ENCODE data around the gene TMED8.

TMED8 gene

DNA sequence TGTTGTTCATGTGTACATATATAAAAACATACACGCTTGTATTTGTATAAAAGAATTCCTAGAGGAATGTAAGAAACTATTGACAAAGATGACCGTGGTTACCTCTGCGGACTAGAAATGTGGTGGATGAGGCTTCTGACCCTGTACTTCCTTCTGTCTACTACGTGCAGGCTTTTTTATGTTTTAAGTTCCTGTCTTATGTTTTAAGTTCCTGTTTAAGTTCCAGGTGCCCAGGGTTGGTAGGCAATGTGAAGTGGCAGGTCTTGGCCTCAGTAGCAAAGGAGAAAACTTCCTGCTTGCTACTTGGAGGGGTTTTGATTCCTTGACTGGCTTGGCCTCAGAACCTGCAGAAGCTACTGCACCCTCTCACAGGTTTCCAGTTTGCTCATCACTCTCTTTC lies 67.8 kb downstream of the TMED8 start:
- no peak overlapping the region for H4K8ac ChIP-seq (ENCODE audit: low read depth, low read length)
- no CpG with 5 or more reads among the region's 4 CpGs for WGBS (ENCODE audit: extremely low coverage, insufficient coverage, insufficient read length)
- H3K27ac ChIP-seq (ENCODE audit: low read depth, low read length), result no peak overlapping the region

GRCh38 chr14:77306851-77307496 lies 69.9 kb downstream of the TMED8 start:
- peaks cover 2 to 6% of the 10 kb centered on the region in 2 experiments for H3K36me3 ChIP-seq (ENCODE audit: control insufficient read depth in 1 of 2, insufficient read depth in 2 of 2, low read length in 2 of 2)
- peak overlapping the region; percentile 90 for H4K91ac ChIP-seq (ENCODE audit: low read depth, low read length)
- no peak overlapping the region for H2AFZ ChIP-seq (ENCODE audit: insufficient read depth, low read length, poor library complexity)
- H3K79me2 ChIP-seq (ENCODE audit: control insufficient read depth, insufficient read depth, low read length, poor library complexity), result peaks cover 6% of the 10 kb centered on the region
- H3K18ac ChIP-seq (ENCODE audit: low read length), result peak overlapping the region; percentile 68
- peak overlapping the region; percentile 79 for H2BK120ac ChIP-seq (ENCODE audit: insufficient read depth, low read length, poor library complexity)
- H3K14ac ChIP-seq (ENCODE audit: low read length), result peak overlapping the region; percentile 82
- peak; percentile 21 to 81 for DNase-seq
- H3K79me1 ChIP-seq (ENCODE audit: low read length), result peaks cover 29% of the 10 kb centered on the region
- no CpG with 5 or more reads among the region's 3 CpGs for WGBS (ENCODE audit: extremely low coverage, insufficient coverage, insufficient read length)
- no peaks in the 10 kb centered on the region for H3K27me3 ChIP-seq (ENCODE audit: insufficient read depth, low read length)
- no peaks in the 10 kb centered on the region for H3K9me3 ChIP-seq (ENCODE audit: insufficient read depth, low read depth, low read length)
- peak overlapping the region; percentile 71 for H4K8ac ChIP-seq (ENCODE audit: low read depth, low read length)
- peak overlapping the region; percentile 88 for H2AK5ac ChIP-seq (ENCODE audit: low read length)
- H3K4ac ChIP-seq (ENCODE audit: low read depth, low read length), result peak overlapping the region; percentile 58
- H4K12ac ChIP-seq (ENCODE audit: low read depth, low read length), result no peak overlapping the region
- peak overlapping the region; percentile 88 for H2BK12ac ChIP-seq (ENCODE audit: low read length)
- H3K4me1 ChIP-seq (ENCODE audit: control insufficient read depth in 1 of 2, insufficient read depth in 2 of 2, low read length in 2 of 2), result peaks cover 32 to 34% of the 10 kb centered on the region in 2 experiments
- H3K4me3 ChIP-seq (ENCODE audit: low read depth, low read length), result no peak overlapping the region
- no peak overlapping the region for H3K23ac ChIP-seq (ENCODE audit: low read length)
- peak overlapping the region; percentile 40 for H3K4me2 ChIP-seq (ENCODE audit: low read length)
- peak overlapping the region; percentile 97 for H3K27ac ChIP-seq (ENCODE audit: low read depth, low read length)
- H2BK5ac ChIP-seq (ENCODE audit: low read depth, low read length, poor library complexity), result peak overlapping the region; percentile 97
- no peak overlapping the region for H3K9ac ChIP-seq (ENCODE audit: low read length)

More for the DNA sequence above, 67.8 kb downstream of the TMED8 start:
- no peak overlapping the region for H3K9ac ChIP-seq (ENCODE audit: low read length)
- peak overlapping the region; percentile 36 for H2BK12ac ChIP-seq (ENCODE audit: low read length)
- H3K79me1 ChIP-seq (ENCODE audit: low read length), result peaks cover 28% of the 10 kb centered on the region
- no peak overlapping the region for H4K12ac ChIP-seq (ENCODE audit: low read depth, low read length)
- no peak overlapping the region for H3K4me3 ChIP-seq (ENCODE audit: low read depth, low read length)
- peaks cover 2 to 6% of the 10 kb centered on the region in 2 experiments for H3K36me3 ChIP-seq (ENCODE audit: control insufficient read depth in 1 of 2, insufficient read depth in 2 of 2, low read length in 2 of 2)
- H2AK5ac ChIP-seq (ENCODE audit: low read length), result peak overlapping the region; percentile 73
- no peak overlapping the region for H2BK5ac ChIP-seq (ENCODE audit: low read depth, low read length, poor library complexity)
- no peak overlapping the region for H2BK120ac ChIP-seq (ENCODE audit: insufficient read depth, low read length, poor library complexity)
- H3K4me1 ChIP-seq (ENCODE audit: control insufficient read depth in 1 of 2, insufficient read depth in 2 of 2, low read length in 2 of 2), result peaks cover 26 to 32% of the 10 kb centered on the region in 2 experiments
- peak overlapping the region; percentile 57 for H3K18ac ChIP-seq (ENCODE audit: low read length)
- H4K91ac ChIP-seq (ENCODE audit: low read depth, low read length), result no peak overlapping the region
- no peak overlapping the region for H3K23ac ChIP-seq (ENCODE audit: low read length)
- H3K9me3 ChIP-seq (ENCODE audit: insufficient read depth, low read depth, low read length), result no peaks in the 10 kb centered on the region
- peaks cover 4% of the 10 kb centered on the region for H3K79me2 ChIP-seq (ENCODE audit: control insufficient read depth, insufficient read depth, low read length, poor library complexity)
- H3K4ac ChIP-seq (ENCODE audit: low read depth, low read length), result no peak overlapping the region
- DNase-seq, result no peak
- peak overlapping the region; percentile 68 for H3K14ac ChIP-seq (ENCODE audit: low read length)
- no peak overlapping the region for H3K4me2 ChIP-seq (ENCODE audit: low read length)
- no peak overlapping the region for H2AFZ ChIP-seq (ENCODE audit: insufficient read depth, low read length, poor library complexity)
- no peaks in the 10 kb centered on the region for H3K27me3 ChIP-seq (ENCODE audit: insufficient read depth, low read length)

DNA sequence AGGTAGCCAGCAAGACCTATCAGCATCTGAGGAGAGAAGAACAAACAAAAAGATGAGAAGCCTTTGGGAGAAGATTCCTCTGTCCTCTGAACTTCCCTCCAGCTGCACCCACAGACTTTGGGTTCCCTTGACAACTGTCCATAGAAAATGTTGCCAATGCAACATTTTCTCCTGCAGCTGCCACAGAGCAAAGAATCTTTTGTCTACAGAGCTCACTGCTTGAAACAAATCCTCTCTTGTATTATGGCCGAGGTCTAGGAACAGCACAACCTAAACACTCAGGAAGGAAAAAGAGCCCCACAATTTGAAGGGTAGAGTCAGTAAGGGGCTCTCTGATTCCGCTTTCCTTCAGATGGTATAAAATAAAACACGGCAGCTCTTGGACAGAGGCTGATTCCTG lies 70.5 kb downstream of the TMED8 start:
- peak overlapping the region; percentile 88 for H4K91ac ChIP-seq (ENCODE audit: low read depth, low read length)
- H4K12ac ChIP-seq (ENCODE audit: low read depth, low read length), result no peak overlapping the region
- H3K23ac ChIP-seq (ENCODE audit: low read length), result no peak overlapping the region
- H3K14ac ChIP-seq (ENCODE audit: low read length), result peak overlapping the region; percentile 94
- H3K79me2 ChIP-seq (ENCODE audit: control insufficient read depth, insufficient read depth, low read length, poor library complexity), result peaks cover 6% of the 10 kb centered on the region
- peak overlapping the region; percentile 11 for H4K8ac ChIP-seq (ENCODE audit: low read depth, low read length)
- peak overlapping the region; percentile 94 for H2BK120ac ChIP-seq (ENCODE audit: insufficient read depth, low read length, poor library complexity)
- peaks cover 32 to 35% of the 10 kb centered on the region in 2 experiments for H3K4me1 ChIP-seq (ENCODE audit: control insufficient read depth in 1 of 2, insufficient read depth in 2 of 2, low read length in 2 of 2)
- no CpG with 5 or more reads among the region's 3 CpGs for WGBS (ENCODE audit: extremely low coverage, insufficient coverage, insufficient read length)
- peak overlapping the region; percentile 74 for H2BK5ac ChIP-seq (ENCODE audit: low read depth, low read length, poor library complexity)
- no peak overlapping the region for H3K4me3 ChIP-seq (ENCODE audit: low read depth, low read length)
- H3K4ac ChIP-seq (ENCODE audit: low read depth, low read length), result no peak overlapping the region
- H3K9ac ChIP-seq (ENCODE audit: low read length), result no peak overlapping the region
- H3K4me2 ChIP-seq (ENCODE audit: low read length), result peak overlapping the region; percentile 40
- H3K36me3 ChIP-seq (ENCODE audit: control insufficient read depth in 1 of 2, insufficient read depth in 2 of 2, low read length in 2 of 2), result peaks cover 2 to 6% of the 10 kb centered on the region in 2 experiments
- H3K79me1 ChIP-seq (ENCODE audit: low read length), result peaks cover 33% of the 10 kb centered on the region
- no peaks in the 10 kb centered on the region for H3K9me3 ChIP-seq (ENCODE audit: insufficient read depth, low read depth, low read length)
- H3K27me3 ChIP-seq (ENCODE audit: insufficient read depth, low read length), result no peaks in the 10 kb centered on the region
- peak in 1 of 2 donors; percentile 42 for DNase-seq
- peak overlapping the region; percentile 99 for H2AK5ac ChIP-seq (ENCODE audit: low read length)
- H2AFZ ChIP-seq (ENCODE audit: insufficient read depth, low read length, poor library complexity), result no peak overlapping the region
- H3K18ac ChIP-seq (ENCODE audit: low read length), result no peak overlapping the region
- peak overlapping the region; percentile 97 for H2BK12ac ChIP-seq (ENCODE audit: low read length)
- peak overlapping the region; percentile 97 for H3K27ac ChIP-seq (ENCODE audit: low read depth, low read length)

DNA sequence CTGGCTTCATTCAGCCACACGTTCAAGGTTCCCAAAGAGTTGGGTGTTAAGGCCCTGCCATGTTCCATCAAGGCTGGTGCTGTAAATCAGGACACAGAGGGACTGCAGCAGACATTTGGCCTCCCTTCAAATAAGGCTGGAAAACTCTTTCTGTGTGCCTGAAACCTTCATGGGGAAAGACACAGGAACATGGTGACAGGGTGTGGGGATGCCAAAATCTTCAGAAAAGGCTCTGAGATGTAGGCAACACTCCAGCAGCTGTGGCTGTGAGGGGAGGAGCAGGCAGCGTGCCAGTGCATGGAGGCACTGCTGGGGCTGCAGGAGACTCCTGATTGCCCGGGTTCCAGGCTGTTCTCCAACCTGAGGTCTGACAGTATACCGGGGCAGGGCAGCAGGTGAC lies 71.2 kb downstream of the TMED8 start:
- Histone ChIP-seq H3K4me2 (ENCODE audit: low read length) (no peak overlapping the region), H4K91ac (ENCODE audit: low read depth, low read length) (peak overlapping the region; percentile 88), H3K36me3 (ENCODE audit: control insufficient read depth in 1 of 2, insufficient read depth in 2 of 2, low read length in 2 of 2) (peaks cover 2 to 6% of the 10 kb centered on the region in 2 experiments), H3K9me3 (ENCODE audit: insufficient read depth, low read depth, low read length) (no peaks in the 10 kb centered on the region), H3K18ac (ENCODE audit: low read length) (peak overlapping the region; percentile 93), H3K79me1 (ENCODE audit: low read length) (peaks cover 36% of the 10 kb centered on the region), H2AFZ (ENCODE audit: insufficient read depth, low read length, poor library complexity) (no peak overlapping the region), H3K14ac (ENCODE audit: low read length) (peak overlapping the region; percentile 94), H2BK5ac (ENCODE audit: low read depth, low read length, poor library complexity) (peak overlapping the region; percentile 74), H4K8ac (ENCODE audit: low read depth, low read length) (peak overlapping the region; percentile 60), H2BK120ac (ENCODE audit: insufficient read depth, low read length, poor library complexity) (peak overlapping the region; percentile 94), H2BK12ac (ENCODE audit: low read length) (peak overlapping the region; percentile 97), H3K27ac (ENCODE audit: low read depth, low read length) (peak overlapping the region; percentile 97), H3K4me3 (ENCODE audit: low read depth, low read length) (no peak overlapping the region), H3K27me3 (ENCODE audit: insufficient read depth, low read length) (no peaks in the 10 kb centered on the region), H2AK5ac (ENCODE audit: low read length) (peak overlapping the region; percentile 99), H3K4me1 (ENCODE audit: control insufficient read depth in 1 of 2, insufficient read depth in 2 of 2, low read length in 2 of 2) (peaks cover 32 to 38% of the 10 kb centered on the region in 2 experiments), H4K12ac (ENCODE audit: low read depth, low read length) (no peak overlapping the region), H3K23ac (ENCODE audit: low read length) (no peak overlapping the region), H3K9ac (ENCODE audit: low read length) (no peak overlapping the region), H3K79me2 (ENCODE audit: control insufficient read depth, insufficient read depth, low read length, poor library complexity) (peaks cover 6% of the 10 kb centered on the region), H3K4ac (ENCODE audit: low read depth, low read length) (peak overlapping the region; percentile 49)
- no peak for DNase-seq
- no CpG with 5 or more reads among the region's 4 CpGs for WGBS (ENCODE audit: extremely low coverage, insufficient coverage, insufficient read length)

Data from trophoblast cell (in vitro differentiated cells and primary cell).